ENCODE results near the gene TOP2B. TPM values are rescaled to one million over a fixed set of nuclear protein-coding genes. Genes with fewer than 3 reads are reported as not detected.

TOP2B gene
- polyA plus RNA-seq, 1 donor (not counting 4 experiments of a cell fraction or from before 2014, with no cell fraction given), result 71.8 TPM

DNA sequence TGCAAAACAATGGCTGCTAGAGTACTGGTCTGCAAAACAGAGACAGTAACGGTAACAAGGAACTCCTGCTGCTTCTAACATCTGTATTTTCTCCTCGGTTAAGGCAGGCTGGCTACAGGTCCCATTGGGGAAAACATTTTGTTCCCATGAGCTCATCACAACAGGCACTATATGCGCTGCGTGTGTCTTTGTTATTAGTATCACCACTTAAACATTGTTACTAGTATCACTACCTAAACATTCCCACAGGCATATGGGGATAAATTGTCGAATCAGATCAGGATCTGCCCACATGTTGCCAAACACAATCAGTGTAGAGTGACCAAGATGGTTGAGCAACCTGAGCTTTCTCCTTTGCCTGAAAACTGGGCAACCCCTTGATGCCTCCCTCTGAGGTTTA is 77.2 kb downstream of the TOP2B start:
- DNase-seq (ENCODE audit: low read depth, low spot score), result no peak
- Histone ChIP-seq H4K20me1 (ENCODE audit: control insufficient read depth, extremely low read depth, insufficient read depth, low read length) (no peaks in the 10 kb centered on the region), H3K27ac (ENCODE audit: control insufficient read depth, insufficient read depth, low read length) (no peak overlapping the region), H3K79me2 (ENCODE audit: control insufficient read depth, insufficient read depth, low read length) (no peaks in the 10 kb centered on the region), H2AFZ (ENCODE audit: control insufficient read depth, low read length) (no peak overlapping the region), H3K27me3 (ENCODE audit: control insufficient read depth, extremely low read depth, insufficient read depth, low read length) (no peaks in the 10 kb centered on the region), H3K9me1 (ENCODE audit: control insufficient read depth, extremely low read depth, insufficient read depth, low read length) (no peaks in the 10 kb centered on the region), H3K4me3 (ENCODE audit: control insufficient read depth in 2 of 3, extremely low read depth in 1 of 3, insufficient read depth in 2 of 3, low read depth in 1 of 3, low read length in 3 of 3) (no peak overlapping the region), H3K9ac (ENCODE audit: control insufficient read depth, extremely low read depth, insufficient read depth, low read length) (no peak overlapping the region), H3K36me3 (ENCODE audit: control insufficient read depth in 2 of 2, extremely low read depth in 1 of 2, insufficient read depth in 2 of 2, low read length in 2 of 2) (no peaks in the 10 kb centered on the region), H3K9me3 (ENCODE audit: control insufficient read depth, low read depth, low read length) (no peaks in the 10 kb centered on the region), H3K4me1 (ENCODE audit: control insufficient read depth, extremely low read depth, insufficient read depth, low read length) (no peaks in the 10 kb centered on the region), H3K4me2 (ENCODE audit: control insufficient read depth, extremely low read depth, insufficient read depth, low read depth, low read length) (no peak overlapping the region)
- no peak for TF ChIP-seq EZH2 (IDR thresholded peaks at IDR 0.05; ENCODE audit: low read length)
- TF ChIP-seq, protein P1, sequence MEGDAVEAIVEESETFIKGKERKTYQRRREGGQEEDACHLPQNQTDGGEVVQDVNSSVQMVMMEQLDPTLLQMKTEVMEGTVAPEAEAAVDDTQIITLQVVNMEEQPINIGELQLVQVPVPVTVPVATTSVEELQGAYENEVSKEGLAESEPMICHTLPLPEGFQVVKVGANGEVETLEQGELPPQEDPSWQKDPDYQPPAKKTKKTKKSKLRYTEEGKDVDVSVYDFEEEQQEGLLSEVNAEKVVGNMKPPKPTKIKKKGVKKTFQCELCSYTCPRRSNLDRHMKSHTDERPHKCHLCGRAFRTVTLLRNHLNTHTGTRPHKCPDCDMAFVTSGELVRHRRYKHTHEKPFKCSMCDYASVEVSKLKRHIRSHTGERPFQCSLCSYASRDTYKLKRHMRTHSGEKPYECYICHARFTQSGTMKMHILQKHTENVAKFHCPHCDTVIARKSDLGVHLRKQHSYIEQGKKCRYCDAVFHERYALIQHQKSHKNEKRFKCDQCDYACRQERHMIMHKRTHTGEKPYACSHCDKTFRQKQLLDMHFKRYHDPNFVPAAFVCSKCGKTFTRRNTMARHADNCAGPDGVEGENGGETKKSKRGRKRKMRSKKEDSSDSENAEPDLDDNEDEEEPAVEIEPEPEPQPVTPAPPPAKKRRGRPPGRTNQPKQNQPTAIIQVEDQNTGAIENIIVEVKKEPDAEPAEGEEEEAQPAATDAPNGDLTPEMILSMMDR (optimal IDR thresholded peaks at IDR 0.05 in 1 of 3, IDR thresholded peaks at IDR 0.05 in 1 of 3, conservative IDR thresholded peaks at IDR 0.05 in 1 of 3; ENCODE audit: extremely low read depth in 1 of 3, insufficient read depth in 2 of 3, low read length in 3 of 3), result no peak
- FAIRE-seq, result no peak
- dilution Hi-C loops (cut with MboI; ENCODE audit: extremely low pct_ligation_motif_present, low sequenced_read_pairs), result no loop called here

DNA sequence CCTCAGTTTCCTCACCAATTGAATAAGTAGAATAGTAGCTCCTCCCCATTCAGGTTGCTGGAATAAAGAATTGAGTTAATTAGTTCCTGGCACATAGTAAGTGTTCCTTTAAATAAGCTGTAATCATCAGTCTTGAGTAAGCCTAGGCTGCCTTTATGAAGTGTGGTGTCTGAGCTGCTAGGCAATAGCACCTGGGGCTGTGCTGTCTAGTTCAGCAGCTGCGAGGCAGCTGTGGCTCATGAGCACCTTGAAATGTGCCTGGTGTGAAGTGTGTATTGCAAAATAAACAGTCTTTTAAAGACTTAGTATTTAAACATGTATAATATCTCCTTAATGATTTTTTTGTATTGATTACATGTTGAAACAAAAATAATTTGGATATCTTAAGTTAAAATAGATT is 77.6 kb downstream of the TOP2B start:
- Histone ChIP-seq H4K20me1 (ENCODE audit: control insufficient read depth, extremely low read depth, insufficient read depth, low read length) (no peaks in the 10 kb centered on the region), H3K4me3 (ENCODE audit: control insufficient read depth in 2 of 3, extremely low read depth in 1 of 3, insufficient read depth in 2 of 3, low read depth in 1 of 3, low read length in 3 of 3) (no peak overlapping the region), H3K36me3 (ENCODE audit: control insufficient read depth in 2 of 2, extremely low read depth in 1 of 2, insufficient read depth in 2 of 2, low read length in 2 of 2) (no peaks in the 10 kb centered on the region), H3K9ac (ENCODE audit: control insufficient read depth, extremely low read depth, insufficient read depth, low read length) (no peak overlapping the region), H3K79me2 (ENCODE audit: control insufficient read depth, insufficient read depth, low read length) (no peaks in the 10 kb centered on the region), H3K27ac (ENCODE audit: control insufficient read depth, insufficient read depth, low read length) (no peak overlapping the region), H3K4me1 (ENCODE audit: control insufficient read depth, extremely low read depth, insufficient read depth, low read length) (no peaks in the 10 kb centered on the region), H3K4me2 (ENCODE audit: control insufficient read depth, extremely low read depth, insufficient read depth, low read depth, low read length) (no peak overlapping the region), H3K9me3 (ENCODE audit: control insufficient read depth, low read depth, low read length) (no peaks in the 10 kb centered on the region), H3K9me1 (ENCODE audit: control insufficient read depth, extremely low read depth, insufficient read depth, low read length) (no peaks in the 10 kb centered on the region), H3K27me3 (ENCODE audit: control insufficient read depth, extremely low read depth, insufficient read depth, low read length) (no peaks in the 10 kb centered on the region), H2AFZ (ENCODE audit: control insufficient read depth, low read length) (no peak overlapping the region)
- no peak for DNase-seq (ENCODE audit: low read depth, low spot score)
- dilution Hi-C loops (cut with MboI; ENCODE audit: extremely low pct_ligation_motif_present, low sequenced_read_pairs), result no loop called here
- TF ChIP-seq, protein P1 (optimal IDR thresholded peaks at IDR 0.05 in 1 of 3, IDR thresholded peaks at IDR 0.05 in 1 of 3, conservative IDR thresholded peaks at IDR 0.05 in 1 of 3; ENCODE audit: extremely low read depth in 1 of 3, insufficient read depth in 2 of 3, low read length in 3 of 3), result peak in 2 of 3 experiments; percentile 3 to 9
- TF ChIP-seq EZH2 (IDR thresholded peaks at IDR 0.05; ENCODE audit: low read length), result no peak
- FAIRE-seq, result no peak
